ENCODE measurements around the gene SCN3B.

Gene SCN3B

GRCh38 chr11:123590296-123590912 lies 64.0 kb downstream of the SCN3B start:
- Histone ChIP-seq H3K36me3 (peaks cover 79% of the 10 kb centered on the region), H3K27ac (no peak overlapping the region), H3K9me3 (no peaks in the 10 kb centered on the region), H3K4me1 (ENCODE audit: control insufficient read depth in 1 of 2, insufficient read depth in 1 of 2, low read depth in 1 of 2, low read length in 1 of 2) (no peaks in the 10 kb centered on the region), H3K27me3 (no peaks in the 10 kb centered on the region), H3K4me3 (ENCODE audit: low read depth in 1 of 2, low read length in 1 of 2) (no peak overlapping the region)
- no peak for TF ChIP-seq CTCF (IDR thresholded peaks at IDR 0.05)

GRCh38 chr11:123588864-123589262 lies 65.6 kb downstream of the SCN3B start:
- Histone ChIP-seq H3K4me3 (ENCODE audit: low read depth in 1 of 2, low read length in 1 of 2) (no peak overlapping the region), H3K36me3 (peaks cover 70% of the 10 kb centered on the region), H3K9me3 (no peaks in the 10 kb centered on the region), H3K27ac (no peak overlapping the region), H3K27me3 (no peaks in the 10 kb centered on the region), H3K4me1 (ENCODE audit: control insufficient read depth in 1 of 2, insufficient read depth in 1 of 2, low read depth in 1 of 2, low read length in 1 of 2) (no peaks in the 10 kb centered on the region)
- TF ChIP-seq CTCF (IDR thresholded peaks at IDR 0.05) = no peak

GRCh38 chr11:123588117-123588863 lies 66.1 kb downstream of the SCN3B start:
- Histone ChIP-seq H3K4me1 (ENCODE audit: control insufficient read depth in 1 of 2, insufficient read depth in 1 of 2, low read depth in 1 of 2, low read length in 1 of 2) (no peaks in the 10 kb centered on the region), H3K36me3 (peaks cover 64% of the 10 kb centered on the region), H3K4me3 (ENCODE audit: low read depth in 1 of 2, low read length in 1 of 2) (no peak overlapping the region), H3K27me3 (no peaks in the 10 kb centered on the region), H3K9me3 (no peaks in the 10 kb centered on the region), H3K27ac (no peak overlapping the region)
- TF ChIP-seq CTCF (IDR thresholded peaks at IDR 0.05) = no peak

GRCh38 chr11:123587559-123587958 lies 66.9 kb downstream of the SCN3B start:
- Histone ChIP-seq H3K9me3 (no peaks in the 10 kb centered on the region), H3K4me3 (ENCODE audit: low read depth in 1 of 2, low read length in 1 of 2) (no peak overlapping the region), H3K27me3 (no peaks in the 10 kb centered on the region), H3K27ac (no peak overlapping the region), H3K36me3 (peaks cover 60% of the 10 kb centered on the region), H3K4me1 (ENCODE audit: control insufficient read depth in 1 of 2, insufficient read depth in 1 of 2, low read depth in 1 of 2, low read length in 1 of 2) (no peaks in the 10 kb centered on the region)
- no peak for TF ChIP-seq CTCF (IDR thresholded peaks at IDR 0.05)

- no peaks in the 10 kb centered on the region for H3K9me3 ChIP-seq
- H3K4me3 ChIP-seq (ENCODE audit: low read depth in 1 of 2, low read length in 1 of 2) = no peak overlapping the region
- H3K27me3 ChIP-seq = no peaks in the 10 kb centered on the region
- H3K4me1 ChIP-seq (ENCODE audit: control insufficient read depth in 1 of 2, insufficient read depth in 1 of 2, low read depth in 1 of 2, low read length in 1 of 2) = no peaks in the 10 kb centered on the region
- no peak overlapping the region for H3K27ac ChIP-seq
- no peak for TF ChIP-seq CTCF (IDR thresholded peaks at IDR 0.05)
- peaks cover 60% of the 10 kb centered on the region for H3K36me3 ChIP-seq
Measured at GRCh38 chr11:123587044-123587443, 67.4 kb downstream of the SCN3B start.

Data from neutrophil (primary cell).